NCI-H146 treated with DMSO at 0.1 percent for 48 hours (cell line): Measurements from ENCODE around the gene UBL4B.

Experiments
- DNase-seq: peaks from one replicate; lab custom pipeline; 2025; ENCODE audit not compliant: unreplicated experiment; lab: John Stamatoyannopoulos, UW

UBL4B gene

GRCh38 chr1:110112656-110113055 is 413 bp downstream of the UBL4B start:
- DNase-seq = peak; percentile 39

- DNase-seq = no peak
These were observed 1.3 kb downstream of the UBL4B start for GRCh38 chr1:110113551-110113950.

- DNase-seq = no peak
These were observed 1.9 kb downstream of the UBL4B start for GRCh38 chr1:110114173-110114572.

- DNase-seq = peak; percentile 32
These were observed 2.5 kb downstream of the UBL4B start for GRCh38 chr1:110114784-110115183.

GRCh38 chr1:110118636-110119396 is 6.6 kb downstream of the UBL4B start:
- no peak for DNase-seq

- no peak for DNase-seq
These were observed 7.6 kb downstream of the UBL4B start for GRCh38 chr1:110119843-110120242.

GRCh38 chr1:110120960-110121561 is 8.8 kb downstream of the UBL4B start:
- no peak for DNase-seq

- no peak for DNase-seq
These were observed 11.0 kb downstream of the UBL4B start for GRCh38 chr1:110123224-110123623.

GRCh38 chr1:110125810-110126209 is 13.6 kb downstream of the UBL4B start:
- DNase-seq = no peak

- no peak for DNase-seq
These were observed 17.9 kb downstream of the UBL4B start for GRCh38 chr1:110130113-110130591.

GRCh38 chr1:110130989-110131388 is 18.7 kb downstream of the UBL4B start:
- DNase-seq = peak; percentile 61

GRCh38 chr1:110132682-110133081 is 20.4 kb downstream of the UBL4B start:
- DNase-seq = no peak

GRCh38 chr1:110133436-110133835 is 21.2 kb downstream of the UBL4B start:
- DNase-seq = no peak

GRCh38 chr1:110134050-110134595 is 21.9 kb downstream of the UBL4B start:
- peak; percentile 73 for DNase-seq

GRCh38 chr1:110135246-110135645 is 23.0 kb downstream of the UBL4B start:
- DNase-seq = peak; percentile 90

GRCh38 chr1:110135666-110136065 is 23.4 kb downstream of the UBL4B start:
- peak; percentile 87 for DNase-seq

GRCh38 chr1:110136911-110137310 is 24.7 kb downstream of the UBL4B start:
- DNase-seq = peak; percentile 81

- no peak for DNase-seq
These were observed 26.7 kb downstream of the UBL4B start for GRCh38 chr1:110138956-110139355.

GRCh38 chr1:110144366-110144765 is 32.1 kb downstream of the UBL4B start:
- no peak for DNase-seq

- peak; percentile 53 for DNase-seq
These were observed 36.7 kb downstream of the UBL4B start for GRCh38 chr1:110148961-110149360.

GRCh38 chr1:110150330-110151174 is 38.3 kb downstream of the UBL4B start, which contains the start of gene SLC6A17:
Gene SLC6A17 (plus strand): TSS chr1:110150494. CDS start chr1:110166930, 16,436 bp downstream.
- DNase-seq = peak; percentile 42
